ENCODE results near the gene ITGB5. TPM values are rescaled to one million over a fixed set of nuclear protein-coding genes. Genes with fewer than 3 reads are reported as not detected.

Gene ITGB5, protein sequence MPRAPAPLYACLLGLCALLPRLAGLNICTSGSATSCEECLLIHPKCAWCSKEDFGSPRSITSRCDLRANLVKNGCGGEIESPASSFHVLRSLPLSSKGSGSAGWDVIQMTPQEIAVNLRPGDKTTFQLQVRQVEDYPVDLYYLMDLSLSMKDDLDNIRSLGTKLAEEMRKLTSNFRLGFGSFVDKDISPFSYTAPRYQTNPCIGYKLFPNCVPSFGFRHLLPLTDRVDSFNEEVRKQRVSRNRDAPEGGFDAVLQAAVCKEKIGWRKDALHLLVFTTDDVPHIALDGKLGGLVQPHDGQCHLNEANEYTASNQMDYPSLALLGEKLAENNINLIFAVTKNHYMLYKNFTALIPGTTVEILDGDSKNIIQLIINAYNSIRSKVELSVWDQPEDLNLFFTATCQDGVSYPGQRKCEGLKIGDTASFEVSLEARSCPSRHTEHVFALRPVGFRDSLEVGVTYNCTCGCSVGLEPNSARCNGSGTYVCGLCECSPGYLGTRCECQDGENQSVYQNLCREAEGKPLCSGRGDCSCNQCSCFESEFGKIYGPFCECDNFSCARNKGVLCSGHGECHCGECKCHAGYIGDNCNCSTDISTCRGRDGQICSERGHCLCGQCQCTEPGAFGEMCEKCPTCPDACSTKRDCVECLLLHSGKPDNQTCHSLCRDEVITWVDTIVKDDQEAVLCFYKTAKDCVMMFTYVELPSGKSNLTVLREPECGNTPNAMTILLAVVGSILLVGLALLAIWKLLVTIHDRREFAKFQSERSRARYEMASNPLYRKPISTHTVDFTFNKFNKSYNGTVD
- 100 to 1,000 TPM; 159 to 397 (median 245) TPM for total RNA-seq

GRCh38 chr3:124887177-124887931 lies at the start of gene ITGB5:
ITGB5 (minus strand) TSS chr3:124887365; CDS start chr3:124887000, 365 bp downstream.
- H3K4me1 ChIP-seq: peaks cover 44% of the 10 kb centered on the region
- H3K27ac ChIP-seq: peak within 1 kb of the TSS; percentile 97
- no peaks in the 10 kb centered on the region for H3K27me3 ChIP-seq
- H3K4me3 ChIP-seq: peak within 1 kb of the TSS; percentile 95
- WGBS: 5% methylated on average over 17 of the region's 78 CpGs
- H3K9me3 ChIP-seq: no peaks in the 10 kb centered on the region
- no peaks in the 10 kb centered on the region for H3K36me3 ChIP-seq
- peak; percentile 87 to 91 for DNase-seq (ENCODE audit: low spot score in 2 of 2)
- TF ChIP-seq POLR2A (IDR thresholded peaks at IDR 0.05): peak in 1 of 2 donors; percentile 42
- TF ChIP-seq, protein P1, sequence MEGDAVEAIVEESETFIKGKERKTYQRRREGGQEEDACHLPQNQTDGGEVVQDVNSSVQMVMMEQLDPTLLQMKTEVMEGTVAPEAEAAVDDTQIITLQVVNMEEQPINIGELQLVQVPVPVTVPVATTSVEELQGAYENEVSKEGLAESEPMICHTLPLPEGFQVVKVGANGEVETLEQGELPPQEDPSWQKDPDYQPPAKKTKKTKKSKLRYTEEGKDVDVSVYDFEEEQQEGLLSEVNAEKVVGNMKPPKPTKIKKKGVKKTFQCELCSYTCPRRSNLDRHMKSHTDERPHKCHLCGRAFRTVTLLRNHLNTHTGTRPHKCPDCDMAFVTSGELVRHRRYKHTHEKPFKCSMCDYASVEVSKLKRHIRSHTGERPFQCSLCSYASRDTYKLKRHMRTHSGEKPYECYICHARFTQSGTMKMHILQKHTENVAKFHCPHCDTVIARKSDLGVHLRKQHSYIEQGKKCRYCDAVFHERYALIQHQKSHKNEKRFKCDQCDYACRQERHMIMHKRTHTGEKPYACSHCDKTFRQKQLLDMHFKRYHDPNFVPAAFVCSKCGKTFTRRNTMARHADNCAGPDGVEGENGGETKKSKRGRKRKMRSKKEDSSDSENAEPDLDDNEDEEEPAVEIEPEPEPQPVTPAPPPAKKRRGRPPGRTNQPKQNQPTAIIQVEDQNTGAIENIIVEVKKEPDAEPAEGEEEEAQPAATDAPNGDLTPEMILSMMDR (IDR thresholded peaks at IDR 0.05): no peak

DNA sequence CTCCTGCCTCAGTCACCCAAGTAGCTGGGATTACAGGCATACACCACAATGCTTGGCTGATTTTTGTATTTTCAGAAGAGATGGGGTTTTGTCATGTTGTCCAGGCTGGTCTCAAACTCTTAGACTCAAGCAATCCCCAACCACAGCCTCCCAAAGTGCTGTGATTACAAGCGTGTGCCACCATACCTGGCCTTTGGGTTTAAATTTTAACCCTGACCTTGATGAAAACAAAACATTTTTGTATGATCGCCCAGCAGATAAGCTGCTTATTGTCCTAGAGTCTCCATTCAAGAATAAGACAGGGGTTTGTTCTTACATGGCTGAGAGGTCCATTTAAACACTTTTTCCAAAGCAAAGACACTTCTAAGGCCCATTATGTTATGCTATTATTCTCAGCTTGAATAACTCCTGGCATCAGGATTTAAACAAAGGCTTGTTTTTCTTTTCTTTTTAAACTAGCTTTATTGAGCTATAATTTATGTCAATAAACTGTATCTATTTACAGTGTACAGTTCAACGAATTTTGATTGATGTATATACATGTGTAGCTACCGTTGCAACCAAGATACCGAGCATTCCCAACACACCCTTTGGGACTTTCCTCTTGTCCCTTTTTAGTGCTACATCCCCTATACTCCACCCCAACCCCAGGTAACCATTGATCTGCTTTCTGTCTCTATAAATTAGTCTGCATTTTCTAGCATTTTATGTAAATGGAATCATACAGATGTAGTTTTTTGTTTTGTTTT lies 48.8 kb upstream of the ITGB5 start:
- no peak for DNase-seq (ENCODE audit: low spot score in 2 of 2)
- no peak overlapping the region for H3K27ac ChIP-seq
- no peaks in the 10 kb centered on the region for H3K4me1 ChIP-seq
- no peaks in the 10 kb centered on the region for H3K9me3 ChIP-seq
- H3K27me3 ChIP-seq: no peaks in the 10 kb centered on the region
- TF ChIP-seq POLR2AphosphoS5 (IDR thresholded peaks at IDR 0.05): no peak
- TF ChIP-seq POLR2A (IDR thresholded peaks at IDR 0.05): no peak
- TF ChIP-seq, protein P1 (IDR thresholded peaks at IDR 0.05): no peak
- no peak for TF ChIP-seq EP300 (IDR thresholded peaks at IDR 0.05)
- H3K4me3 ChIP-seq: no peak overlapping the region
- no peaks in the 10 kb centered on the region for H3K36me3 ChIP-seq
- 71% methylated on average over 5 of the region's 5 CpGs for WGBS

DNA sequence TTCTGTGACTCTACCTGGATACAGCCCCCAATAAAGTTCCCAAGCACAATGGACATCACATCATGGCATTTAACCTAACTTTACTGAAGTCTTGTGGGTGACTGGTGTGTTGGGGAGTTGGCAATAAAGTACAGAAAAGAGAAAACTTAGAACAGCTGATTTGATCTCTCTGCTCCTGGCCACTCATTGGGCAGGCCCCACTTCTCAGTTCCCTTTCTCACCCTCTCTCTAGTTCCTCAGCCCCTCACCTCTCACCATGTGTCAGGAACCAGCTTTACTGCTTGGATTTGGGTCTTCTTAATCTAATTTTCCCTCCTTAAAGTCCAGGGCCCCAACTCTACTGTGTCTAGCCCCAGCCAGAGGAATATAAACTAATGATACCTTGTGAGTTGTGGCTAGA lies 48.1 kb upstream of the ITGB5 start:
- Histone ChIP-seq H3K27ac (no peak overlapping the region), H3K4me1 (no peaks in the 10 kb centered on the region), H3K27me3 (no peaks in the 10 kb centered on the region), H3K9me3 (no peaks in the 10 kb centered on the region), H3K36me3 (no peaks in the 10 kb centered on the region), H3K4me3 (no peak overlapping the region)
- no peak for DNase-seq (ENCODE audit: low spot score in 2 of 2)
- TF ChIP-seq, protein P1 (IDR thresholded peaks at IDR 0.05): no peak
- TF ChIP-seq POLR2A (IDR thresholded peaks at IDR 0.05): no peak
- no peak for TF ChIP-seq POLR2AphosphoS5 (IDR thresholded peaks at IDR 0.05)
- TF ChIP-seq EP300 (IDR thresholded peaks at IDR 0.05): no peak

DNA sequence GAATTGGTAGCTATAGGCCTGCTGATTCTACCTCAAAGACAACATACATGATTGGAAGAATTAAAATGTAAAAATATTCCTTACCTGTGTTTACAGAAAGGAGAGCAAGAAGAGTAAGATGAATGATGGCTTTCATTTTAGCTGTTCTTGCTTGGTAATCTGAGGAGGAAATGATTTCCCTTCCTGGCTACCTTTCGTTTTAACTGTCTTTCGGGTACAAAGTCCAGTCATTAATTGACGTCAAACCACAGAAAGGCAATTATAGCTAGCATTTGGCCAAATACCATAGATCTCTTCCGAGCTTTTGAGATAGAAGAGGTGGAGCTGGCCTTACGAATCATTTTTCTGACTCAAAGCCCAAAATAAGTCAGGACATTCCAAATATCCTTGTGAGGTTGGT lies 47.4 kb upstream of the ITGB5 start, which contains the start of gene MUC13:
Gene MUC13 (minus strand): TSS at position 175 of the 400 bp plus-strand sequence. CDS start 39 bp downstream, at position 136.
- DNase-seq (ENCODE audit: low spot score in 2 of 2): no peak
- no peak within 1 kb of the TSS for H3K4me3 ChIP-seq
- TF ChIP-seq EP300 (IDR thresholded peaks at IDR 0.05): no peak
- TF ChIP-seq POLR2A (IDR thresholded peaks at IDR 0.05): no peak
- TF ChIP-seq POLR2AphosphoS5 (IDR thresholded peaks at IDR 0.05): no peak
- TF ChIP-seq, protein P1 (IDR thresholded peaks at IDR 0.05): no peak
- no peaks in the 10 kb centered on the region for H3K36me3 ChIP-seq
- H3K4me1 ChIP-seq: no peaks in the 10 kb centered on the region
- H3K27me3 ChIP-seq: no peaks in the 10 kb centered on the region
- H3K9me3 ChIP-seq: no peaks in the 10 kb centered on the region
- no peak within 1 kb of the TSS for H3K27ac ChIP-seq
- 86% methylated on average over 5 of the region's 5 CpGs for WGBS

All from suprapubic skin (tissue), 4 donors.